Mucosa of descending colon (tissue), 3 donors: ENCODE results near the gene FRMD4A. TPM values are rescaled to one million over a fixed set of nuclear protein-coding genes. Genes with fewer than 3 reads are reported as not detected.

Source experiments
- ATAC-seq: fragments of 200-7000 bp; cut with Tn5 transposase; one replicate; pipeline ENCODE4 v1.9.1; 2020; ENCODE audit warnings: mild to moderate bottlenecking, moderate library complexity
- DNase-seq, 3 donors: peaks; one replicate each; pipeline ENCODE4 v3.0.0-alpha.2; 2020
- H3K36me3 ChIP-seq: fragments of 200-600 bp; one replicate; pipeline ENCODE4 v1.8.0; 2021; ENCODE audit warnings: low read depth, mild to moderate bottlenecking
- H3K4me1 ChIP-seq: fragments of 200-600 bp; one replicate; pipeline ENCODE4 v1.8.0; 2021; ENCODE audit warnings: low read depth, mild to moderate bottlenecking
- H3K4me3 ChIP-seq: fragments of 200-600 bp; one replicate; pipeline ENCODE4 v1.8.0; 2021; ENCODE audit warnings: mild to moderate bottlenecking
- H3K9me3 ChIP-seq: fragments of 200-600 bp; one replicate; pipeline ENCODE4 v1.8.0; 2021; ENCODE audit warnings: mild to moderate bottlenecking
- intact Hi-C, 2 donors: fragments of 100-400 bp; cut with DNase I in 1 of 2; cut with micrococcal nuclease in 1 of 2; formaldehyde crosslinking; loops; one replicate each; pipeline versions ENCODE4 v1.11.0 to v1.11.1; 2022; cut with DNase I, micrococcal nuclease
- total RNA-seq, 3 donors: library from RNA; stranded (reverse); fragmentation: NEBNext Ultra II Directional in 2 of 3; extraction: Animal tissue kit (Norgen Biotek cat#: 25700) in 2 of 3; gene quantifications; one replicate each; pipeline versions ENCODE4 v1.2.1 to v1.2.4, GENCODE V29; 2021 to 2023
- TF ChIP-seq, protein P1 (sequence below): fragments of 200-600 bp; IDR thresholded peaks from one replicate; pipeline ENCODE4 v1.8.0; 2022; ENCODE audit warnings: antibody characterized with exemption, mild to moderate bottlenecking
- donor health status: DM: no; HTN: no; CAD: no; lungs with moderate emphysema.
- donor health status: DM: no; HTN: no; CAD: no.
- donor health status: DM: no; HTN: yes; CAD: no.

The FRMD4A gene
- total RNA-seq, 3 donors from 2014 or later: 9.8 to 40.6 (median 17.2) TPM

DNA sequence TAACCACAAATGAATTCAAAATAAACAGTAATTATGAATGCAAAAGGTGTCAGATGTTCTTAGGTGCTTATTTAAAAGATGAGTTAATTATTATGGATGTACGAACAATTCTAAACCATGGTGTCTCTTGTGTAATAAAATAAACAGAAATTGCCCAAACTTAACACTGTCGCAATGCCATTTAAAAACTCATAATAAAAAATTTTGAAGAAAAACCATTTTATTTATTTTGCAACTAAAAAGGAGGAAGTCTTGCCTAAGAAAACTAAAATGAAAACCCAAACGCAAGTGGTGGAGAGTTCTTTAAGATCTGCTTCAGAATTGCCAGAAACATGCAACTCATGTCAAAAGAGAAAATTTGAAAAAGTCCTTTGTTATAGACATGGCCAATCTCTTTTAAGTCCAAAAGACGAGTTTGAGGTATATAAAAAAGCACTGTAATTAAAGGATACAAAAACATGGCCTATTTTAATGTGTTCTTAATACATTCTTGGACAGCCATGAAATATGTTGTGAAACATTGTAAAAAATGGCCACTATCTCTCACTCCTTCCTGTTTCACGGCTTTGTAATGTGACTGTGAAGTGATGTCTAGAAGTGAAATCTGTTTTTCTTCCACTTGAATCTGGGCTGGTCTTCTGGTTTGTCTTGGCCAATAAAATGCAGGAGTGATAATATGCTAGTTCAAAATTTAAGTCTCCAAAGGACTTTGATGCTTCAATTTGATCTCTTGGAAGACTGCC lies 421.0 kb downstream of the FRMD4A start:
- no peaks in the 10 kb centered on the region for H3K9me3 ChIP-seq
- no peaks in the 10 kb centered on the region for H3K36me3 ChIP-seq
- ATAC-seq (no peak), DNase-seq (no peak)
- H3K4me3 ChIP-seq: no peak overlapping the region
- intact Hi-C loops: no loop called here
- no peaks in the 10 kb centered on the region for H3K4me1 ChIP-seq
- TF ChIP-seq, protein P1, sequence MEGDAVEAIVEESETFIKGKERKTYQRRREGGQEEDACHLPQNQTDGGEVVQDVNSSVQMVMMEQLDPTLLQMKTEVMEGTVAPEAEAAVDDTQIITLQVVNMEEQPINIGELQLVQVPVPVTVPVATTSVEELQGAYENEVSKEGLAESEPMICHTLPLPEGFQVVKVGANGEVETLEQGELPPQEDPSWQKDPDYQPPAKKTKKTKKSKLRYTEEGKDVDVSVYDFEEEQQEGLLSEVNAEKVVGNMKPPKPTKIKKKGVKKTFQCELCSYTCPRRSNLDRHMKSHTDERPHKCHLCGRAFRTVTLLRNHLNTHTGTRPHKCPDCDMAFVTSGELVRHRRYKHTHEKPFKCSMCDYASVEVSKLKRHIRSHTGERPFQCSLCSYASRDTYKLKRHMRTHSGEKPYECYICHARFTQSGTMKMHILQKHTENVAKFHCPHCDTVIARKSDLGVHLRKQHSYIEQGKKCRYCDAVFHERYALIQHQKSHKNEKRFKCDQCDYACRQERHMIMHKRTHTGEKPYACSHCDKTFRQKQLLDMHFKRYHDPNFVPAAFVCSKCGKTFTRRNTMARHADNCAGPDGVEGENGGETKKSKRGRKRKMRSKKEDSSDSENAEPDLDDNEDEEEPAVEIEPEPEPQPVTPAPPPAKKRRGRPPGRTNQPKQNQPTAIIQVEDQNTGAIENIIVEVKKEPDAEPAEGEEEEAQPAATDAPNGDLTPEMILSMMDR: no peak

DNA sequence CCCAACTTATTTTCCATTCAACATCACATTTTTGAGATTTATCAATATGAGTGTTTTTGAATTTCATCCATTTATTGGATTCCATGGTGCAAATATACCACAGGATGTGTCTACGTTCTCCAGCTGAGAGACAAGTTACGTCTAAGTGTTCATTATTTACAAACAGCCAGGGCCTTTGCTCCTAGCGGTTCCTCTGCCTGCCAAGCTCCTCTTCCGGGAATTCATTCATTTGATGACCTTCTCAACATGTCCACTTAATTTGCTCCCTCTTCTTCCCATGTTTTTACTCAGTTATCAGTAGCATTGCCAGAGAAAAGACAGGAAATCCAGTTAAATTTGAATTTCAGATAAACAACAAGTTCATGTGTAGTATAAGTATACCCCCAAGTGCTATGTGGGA lies 422.2 kb downstream of the FRMD4A start:
- DNase-seq: no peak
- Histone ChIP-seq H3K4me1 (no peaks in the 10 kb centered on the region), H3K9me3 (no peaks in the 10 kb centered on the region), H3K4me3 (no peak overlapping the region), H3K36me3 (no peaks in the 10 kb centered on the region)
- intact Hi-C loops: no loop called here
- TF ChIP-seq, protein P1: no peak
- no peak for ATAC-seq

DNA sequence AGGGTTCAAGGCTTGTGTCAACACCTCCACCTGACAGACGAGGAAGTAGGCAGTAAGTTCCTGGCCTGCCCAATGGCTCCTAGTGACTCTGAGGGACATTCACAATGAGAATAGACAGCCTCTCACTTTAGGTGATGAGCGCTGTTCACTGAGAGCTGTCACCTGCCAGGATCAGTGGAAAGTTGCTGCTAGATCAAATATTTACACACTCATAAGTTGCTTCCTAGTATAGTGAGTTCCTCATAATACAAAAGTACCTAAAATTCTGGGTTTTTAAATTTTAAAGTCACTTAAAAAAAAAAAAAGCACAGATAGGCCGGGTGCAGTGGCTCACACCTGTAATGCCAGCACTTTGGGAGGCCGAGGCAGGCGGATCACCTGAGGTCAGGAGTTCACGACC lies 423.2 kb downstream of the FRMD4A start:
- no peak for ATAC-seq
- no peaks in the 10 kb centered on the region for H3K36me3 ChIP-seq
- no peak for DNase-seq
- H3K9me3 ChIP-seq: no peaks in the 10 kb centered on the region
- intact Hi-C loops: no loop called here
- H3K4me3 ChIP-seq: no peak overlapping the region
- TF ChIP-seq, protein P1: no peak
- no peaks in the 10 kb centered on the region for H3K4me1 ChIP-seq

DNA sequence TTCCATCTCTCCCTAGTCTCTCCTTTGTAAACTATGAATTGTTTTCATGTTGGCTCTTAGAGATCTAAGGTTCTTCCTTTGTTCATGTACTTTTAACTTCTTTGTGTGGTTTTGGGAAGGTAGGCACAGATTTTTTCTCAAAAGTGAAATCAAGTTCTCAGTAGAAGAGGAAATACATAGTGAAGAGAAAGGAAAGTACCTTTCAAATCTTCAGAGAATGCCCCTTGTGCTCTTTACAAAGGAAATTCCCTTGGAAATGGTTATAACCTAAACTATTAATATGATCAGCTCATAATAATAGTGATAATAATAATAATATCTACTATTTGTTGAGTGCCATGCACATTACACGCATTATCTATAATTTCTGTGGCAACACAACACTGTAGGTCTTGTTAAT lies 425.4 kb downstream of the FRMD4A start:
- no peak for DNase-seq
- Histone ChIP-seq H3K9me3 (no peaks in the 10 kb centered on the region), H3K36me3 (no peaks in the 10 kb centered on the region), H3K4me3 (no peak overlapping the region), H3K4me1 (no peaks in the 10 kb centered on the region)
- intact Hi-C loops: no loop called here
- TF ChIP-seq, protein P1: no peak
- ATAC-seq: no peak

DNA sequence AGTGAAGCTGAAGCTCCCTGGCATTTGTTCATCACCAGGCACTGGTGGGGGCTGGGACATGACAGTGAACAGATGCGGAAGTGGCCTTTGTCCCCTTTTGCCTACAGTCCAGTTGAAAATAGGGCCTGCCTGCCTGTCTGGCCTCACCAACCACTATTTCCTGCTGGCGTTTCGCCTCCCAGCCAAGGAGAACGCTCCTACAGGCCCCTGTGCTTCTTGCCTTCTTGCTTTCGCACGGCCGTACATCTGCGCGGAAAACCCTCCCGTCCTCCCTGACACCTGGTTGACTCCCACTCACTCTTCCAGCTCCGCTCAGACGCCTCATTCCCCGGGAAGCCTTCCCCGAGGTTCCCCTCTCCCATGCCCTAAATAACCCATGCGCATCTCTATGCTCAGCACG lies 426.7 kb downstream of the FRMD4A start:
- no peaks in the 10 kb centered on the region for H3K9me3 ChIP-seq
- no peak overlapping the region for H3K4me3 ChIP-seq
- no peaks in the 10 kb centered on the region for H3K36me3 ChIP-seq
- H3K4me1 ChIP-seq: no peaks in the 10 kb centered on the region
- TF ChIP-seq, protein P1: no peak
- ATAC-seq (no peak), DNase-seq (peak in 1 of 3 donors; percentile 21)
- intact Hi-C loops: no loop called here
